Upper lobe of left lung (tissue), 4 donors: ENCODE data around the gene OR6P1.

Source experiments
- CTCF ChIP-seq, 6 experiments: fragments of 450-650 bp in 4 of 6; fragments of 200-600 bp in 2 of 6; sonication (generic) in 2 of 6; IDR thresholded peaks; one replicate each; pipeline ENCODE4 v1.5.1; 2016 to 2019; ENCODE audit warnings: antibody characterized with exemption in 6 of 6
- POLR2A ChIP-seq, 4 donors: fragments of 450-650 bp; IDR thresholded peaks; one replicate each; pipeline ENCODE4 v1.5.1; 2016 to 2017; ENCODE audit warnings: antibody characterized with exemption in 4 of 4, mild to moderate bottlenecking in 2 of 4
- POLR2AphosphoS5 ChIP-seq, 2 donors: sonication (generic); formaldehyde crosslinking; IDR thresholded peaks; one replicate each; pipeline ENCODE4 v1.5.1; 2017; ENCODE audit warnings: antibody characterized with exemption in 2 of 2

GRCh38 chr1:158564608-158565007 lies 5.8 kb downstream of the OR6P1 start:
- TF ChIP-seq POLR2AphosphoS5 (IDR thresholded peaks at IDR 0.05) (no peak), CTCF (IDR thresholded peaks at IDR 0.05) (no peak), POLR2A (IDR thresholded peaks at IDR 0.05) (no peak)
